SK-N-SH treated with all-trans-retinoic acid at 6 μM for 48 hours (cell line): ENCODE results near the gene HNF4A.

Experiments used
- ATAC-seq: fragments of 200-7000 bp; cut with Tn5 transposase; 3 replicates; pipeline ENCODE4 v1.9.1; 2020; ENCODE audit warnings: mild to moderate bottlenecking, moderate library complexity
- ARNTL ChIP-seq: fragments of 450-650 bp; formaldehyde crosslinking; IDR thresholded peaks from 2 replicates; pipeline ENCODE4 v1.5.0; 2020; ENCODE audit warnings: low read depth, mild to moderate bottlenecking, moderate library complexity, borderline replicate concordance
- BACH2 ChIP-seq: fragments of 250-450 bp; sonication (Bioruptor Pico); IDR thresholded peaks from 2 replicates; pipeline ENCODE4 v1.9.0; 2021; ENCODE audit warnings: mild to moderate bottlenecking, borderline replicate concordance
- CSDC2 ChIP-seq: fragments of 250-450 bp; sonication (Bioruptor Pico); IDR thresholded peaks from 2 replicates; pipeline ENCODE4 v1.5.0; 2020; ENCODE audit warnings: mild to moderate bottlenecking, moderate library complexity
- ESRRG ChIP-seq: fragments of 250-450 bp; sonication (Bioruptor Pico); IDR thresholded peaks from 2 replicates; pipeline ENCODE4 v1.6.1; 2021; ENCODE audit warnings: mild to moderate bottlenecking
- GLIS3 ChIP-seq: fragments of 250-450 bp; sonication (Bioruptor Pico); IDR thresholded peaks from 2 replicates; pipeline ENCODE4 v1.5.0; 2020; ENCODE audit warnings: mild to moderate bottlenecking, moderate library complexity
- ISL1 ChIP-seq: fragments of 250-450 bp; sonication (Bioruptor Pico); IDR thresholded peaks from 2 replicates; pipeline ENCODE4 v2.1.2; 2022; ENCODE audit warnings: mild to moderate bottlenecking, moderate library complexity
- OSR1 ChIP-seq: fragments of 250-450 bp; sonication (Bioruptor Pico); IDR thresholded peaks from 2 replicates; pipeline ENCODE4 v1.8.0; 2022; ENCODE audit warnings: moderate library complexity, mild to moderate bottlenecking, inconsistent platforms
- PPARA ChIP-seq: fragments of 250-450 bp; sonication (Bioruptor Pico); IDR thresholded peaks from 2 replicates; pipeline ENCODE4 v1.5.0; 2020; ENCODE audit warnings: mild to moderate bottlenecking, borderline replicate concordance
- RARB ChIP-seq: fragments of 250-450 bp; sonication (Bioruptor Pico); IDR thresholded peaks from 2 replicates; pipeline ENCODE4 v1.8.0; 2021; ENCODE audit warnings: mild to moderate bottlenecking, moderate library complexity
- TCF4 ChIP-seq: fragments of 250-450 bp; sonication (Bioruptor Pico); IDR thresholded peaks from 2 replicates; pipeline ENCODE4 v1.8.0; 2021; ENCODE audit warnings: mild to moderate bottlenecking, moderate library complexity, borderline replicate concordance
- TOX ChIP-seq: fragments of 250-450 bp; sonication (Bioruptor Pico); IDR thresholded peaks from 2 replicates; pipeline ENCODE4 v1.8.0; 2021; ENCODE audit warnings: mild to moderate bottlenecking, moderate library complexity, borderline replicate concordance
- ZC3H10 ChIP-seq: fragments of 250-450 bp; sonication (Bioruptor Pico); IDR thresholded peaks from 2 replicates; pipeline ENCODE4 v1.5.1; 2021; ENCODE audit warnings: mild to moderate bottlenecking, moderate library complexity
- ZFP30 ChIP-seq: fragments of 450-650 bp; formaldehyde crosslinking; IDR thresholded peaks from 2 replicates; pipeline ENCODE4 v1.5.0; 2022; ENCODE audit warnings: mild to moderate bottlenecking, moderate library complexity
- ZNF565 ChIP-seq: fragments of 450-650 bp; formaldehyde crosslinking; conservative IDR thresholded peaks from 2 replicates; pipeline ENCODE4 v1.5.0; 2020; ENCODE audit warnings: low read depth, mild to moderate bottlenecking, moderate library complexity
- ZNF8 ChIP-seq: fragments of 450-650 bp; formaldehyde crosslinking; IDR thresholded peaks from 2 replicates; pipeline ENCODE4 v1.5.0; 2020; ENCODE audit warnings: mild to moderate bottlenecking, moderate library complexity
- TF ChIP-seq, protein P1 (sequence below): fragments of 250-450 bp; sonication (Bioruptor Pico); IDR thresholded peaks from 2 replicates; pipeline ENCODE4 v1.5.1; 2021; ENCODE audit warnings: mild to moderate bottlenecking, moderate library complexity
- TF ChIP-seq, protein P2 (sequence below): fragments of 250-450 bp; sonication (Bioruptor Pico); IDR thresholded peaks from 2 replicates; pipeline ENCODE4 v1.5.1; 2020; ENCODE audit warnings: low read depth, mild to moderate bottlenecking, moderate library complexity
- TF ChIP-seq, protein P3 (sequence below): fragments of 250-450 bp; sonication (Bioruptor Pico); IDR thresholded peaks from 2 replicates; pipeline ENCODE4 v1.8.0; 2020; ENCODE audit warnings: mild to moderate bottlenecking, moderate library complexity, borderline replicate concordance
- TF ChIP-seq, protein P4 (sequence below): fragments of 250-450 bp; sonication (Bioruptor Pico); IDR thresholded peaks from 2 replicates; pipeline ENCODE4 v1.5.0; 2020; ENCODE audit warnings: mild to moderate bottlenecking, moderate library complexity
- TF ChIP-seq, protein P5 (sequence below): fragments of 250-450 bp; sonication (Bioruptor Pico); IDR thresholded peaks from 2 replicates; pipeline ENCODE4 v1.8.0; 2021; ENCODE audit warnings: low read depth, mild to moderate bottlenecking, moderate library complexity, borderline replicate concordance

The HNF4A gene

DNA sequence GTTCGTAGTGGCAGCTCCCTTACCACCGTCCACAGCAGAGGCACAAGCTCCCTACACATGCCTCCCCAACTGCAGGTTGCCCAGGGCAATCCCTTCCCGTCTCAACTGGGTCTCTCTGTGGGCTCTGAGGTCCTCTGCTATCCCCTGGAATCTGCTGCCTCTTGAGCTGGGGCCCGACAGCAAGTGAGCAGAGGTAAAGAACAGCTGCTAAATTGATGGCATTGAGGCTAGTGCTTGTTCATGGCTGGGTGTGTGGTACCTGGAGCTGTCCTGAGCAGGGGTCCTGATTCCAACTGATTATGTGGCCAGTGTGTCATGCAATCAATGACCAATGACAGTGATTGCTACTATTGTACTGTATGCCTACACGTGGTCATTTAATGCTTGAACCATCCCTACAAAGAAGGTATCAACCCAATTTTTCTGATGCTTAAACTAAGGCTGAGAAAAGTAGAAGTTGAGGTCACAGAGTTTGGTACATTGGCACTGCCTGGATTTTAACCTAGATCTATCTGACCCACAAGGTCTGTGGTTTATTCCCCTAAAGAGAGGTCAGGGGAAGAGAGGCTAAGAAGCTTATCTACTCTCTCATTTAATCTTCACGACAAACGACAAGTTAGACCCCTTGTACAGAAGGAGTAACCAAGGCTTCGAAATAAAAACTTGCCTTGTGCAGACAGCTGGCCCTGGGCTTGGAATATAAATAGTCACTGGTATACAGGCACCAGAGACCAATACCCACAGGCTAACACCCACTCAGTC, 41.1 kb downstream of the HNF4A start:
- ATAC-seq: no peak

DNA sequence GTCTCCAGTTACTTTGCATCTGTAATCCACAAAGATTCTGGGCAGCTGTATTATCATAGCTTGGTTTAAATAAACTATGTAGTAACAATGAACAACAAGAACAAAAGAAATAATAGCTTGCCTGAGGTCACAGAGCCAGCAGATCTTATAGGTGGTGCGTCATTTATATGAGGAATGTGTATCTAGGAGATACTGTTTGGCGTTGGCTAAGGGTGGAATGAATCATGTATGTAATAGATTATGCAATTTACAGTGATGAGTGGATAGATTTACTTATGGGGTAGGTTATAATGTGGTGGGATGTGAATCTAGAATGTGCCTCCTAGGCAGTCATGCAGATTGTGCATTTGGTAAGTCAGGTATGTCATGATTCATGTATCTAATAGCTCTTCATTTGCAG, 42.8 kb downstream of the HNF4A start:
- TF ChIP-seq ZFP30 (CRISPR knock-in tag) (no peak), RARB (CRISPR knock-in tag) (no peak), TCF4 (CRISPR knock-in tag) (no peak)
- TF ChIP-seq, protein P1, sequence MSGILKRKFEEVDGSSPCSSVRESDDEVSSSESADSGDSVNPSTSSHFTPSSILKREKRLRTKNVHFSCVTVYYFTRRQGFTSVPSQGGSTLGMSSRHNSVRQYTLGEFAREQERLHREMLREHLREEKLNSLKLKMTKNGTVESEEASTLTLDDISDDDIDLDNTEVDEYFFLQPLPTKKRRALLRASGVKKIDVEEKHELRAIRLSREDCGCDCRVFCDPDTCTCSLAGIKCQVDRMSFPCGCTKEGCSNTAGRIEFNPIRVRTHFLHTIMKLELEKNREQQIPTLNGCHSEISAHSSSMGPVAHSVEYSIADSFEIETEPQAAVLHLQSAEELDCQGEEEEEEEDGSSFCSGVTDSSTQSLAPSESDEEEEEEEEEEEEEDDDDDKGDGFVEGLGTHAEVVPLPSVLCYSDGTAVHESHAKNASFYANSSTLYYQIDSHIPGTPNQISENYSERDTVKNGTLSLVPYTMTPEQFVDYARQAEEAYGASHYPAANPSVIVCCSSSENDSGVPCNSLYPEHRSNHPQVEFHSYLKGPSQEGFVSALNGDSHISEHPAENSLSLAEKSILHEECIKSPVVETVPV (CRISPR knock-in tag): no peak
- TF ChIP-seq, all 23 proteins: peak for 0

More for the DNA sequence above, 41.1 kb downstream of the HNF4A start:
- no peak for TF ChIP-seq ESRRG (CRISPR knock-in tag)
- TF ChIP-seq ZFP30 (CRISPR knock-in tag): no peak
- TF ChIP-seq, protein P1 (CRISPR knock-in tag): no peak
- no peak for TF ChIP-seq TOX (CRISPR knock-in tag)
- no peak for TF ChIP-seq ZC3H10 (CRISPR knock-in tag)
- no peak for TF ChIP-seq RARB (CRISPR knock-in tag)
- TF ChIP-seq OSR1 (CRISPR knock-in tag): no peak
- TF ChIP-seq, protein P2, sequence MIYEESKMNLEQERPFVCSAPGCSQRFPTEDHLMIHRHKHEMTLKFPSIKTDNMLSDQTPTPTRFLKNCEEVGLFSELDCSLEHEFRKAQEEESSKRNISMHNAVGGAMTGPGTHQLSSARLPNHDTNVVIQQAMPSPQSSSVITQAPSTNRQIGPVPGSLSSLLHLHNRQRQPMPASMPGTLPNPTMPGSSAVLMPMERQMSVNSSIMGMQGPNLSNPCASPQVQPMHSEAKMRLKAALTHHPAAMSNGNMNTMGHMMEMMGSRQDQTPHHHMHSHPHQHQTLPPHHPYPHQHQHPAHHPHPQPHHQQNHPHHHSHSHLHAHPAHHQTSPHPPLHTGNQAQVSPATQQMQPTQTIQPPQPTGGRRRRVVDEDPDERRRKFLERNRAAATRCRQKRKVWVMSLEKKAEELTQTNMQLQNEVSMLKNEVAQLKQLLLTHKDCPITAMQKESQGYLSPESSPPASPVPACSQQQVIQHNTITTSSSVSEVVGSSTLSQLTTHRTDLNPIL (CRISPR knock-in tag): no peak
- TF ChIP-seq, protein P3, sequence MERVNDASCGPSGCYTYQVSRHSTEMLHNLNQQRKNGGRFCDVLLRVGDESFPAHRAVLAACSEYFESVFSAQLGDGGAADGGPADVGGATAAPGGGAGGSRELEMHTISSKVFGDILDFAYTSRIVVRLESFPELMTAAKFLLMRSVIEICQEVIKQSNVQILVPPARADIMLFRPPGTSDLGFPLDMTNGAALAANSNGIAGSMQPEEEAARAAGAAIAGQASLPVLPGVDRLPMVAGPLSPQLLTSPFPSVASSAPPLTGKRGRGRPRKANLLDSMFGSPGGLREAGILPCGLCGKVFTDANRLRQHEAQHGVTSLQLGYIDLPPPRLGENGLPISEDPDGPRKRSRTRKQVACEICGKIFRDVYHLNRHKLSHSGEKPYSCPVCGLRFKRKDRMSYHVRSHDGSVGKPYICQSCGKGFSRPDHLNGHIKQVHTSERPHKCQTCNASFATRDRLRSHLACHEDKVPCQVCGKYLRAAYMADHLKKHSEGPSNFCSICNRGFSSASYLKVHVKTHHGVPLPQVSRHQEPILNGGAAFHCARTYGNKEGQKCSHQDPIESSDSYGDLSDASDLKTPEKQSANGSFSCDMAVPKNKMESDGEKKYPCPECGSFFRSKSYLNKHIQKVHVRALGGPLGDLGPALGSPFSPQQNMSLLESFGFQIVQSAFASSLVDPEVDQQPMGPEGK: no peak
- no peak for TF ChIP-seq TCF4 (CRISPR knock-in tag)

DNA sequence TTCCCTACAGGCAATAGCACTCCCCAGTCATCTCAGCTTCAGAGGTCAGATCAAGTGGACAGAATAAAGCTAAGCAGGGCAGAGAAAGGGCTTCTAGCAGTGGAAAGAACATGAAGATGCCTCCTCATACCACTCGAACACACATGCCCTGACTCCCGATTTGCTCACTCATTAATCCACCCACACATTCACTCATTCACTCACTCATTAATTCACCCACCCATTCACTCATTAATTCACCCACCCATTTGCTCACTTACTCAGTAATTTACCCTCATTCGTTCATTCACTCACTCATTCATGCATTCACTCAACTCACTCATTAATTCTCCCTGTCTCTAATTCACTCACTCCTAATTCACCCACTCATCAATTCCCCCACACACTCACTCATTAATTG, 43.9 kb downstream of the HNF4A start:
- no peak for ATAC-seq
- no peak for TF ChIP-seq ESRRG (CRISPR knock-in tag)

More for the DNA sequence above, 42.8 kb downstream of the HNF4A start:
- no peak for ATAC-seq

DNA sequence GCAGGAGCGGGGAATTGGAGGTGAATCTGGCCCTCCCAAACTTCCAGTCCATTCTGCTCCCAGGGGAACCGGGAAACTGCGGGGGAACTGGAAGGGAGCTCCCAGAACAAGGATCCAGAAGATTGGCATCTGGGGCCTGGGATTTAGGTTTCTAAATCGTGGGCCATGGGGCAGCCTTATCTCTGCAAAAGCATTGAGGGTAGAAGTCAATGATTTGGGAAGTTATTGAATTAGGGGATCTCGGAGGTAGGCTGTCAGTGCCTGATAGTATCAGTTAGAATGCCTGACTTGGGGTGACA, 45.1 kb downstream of the HNF4A start:
- TF ChIP-seq BACH2 (CRISPR knock-in tag) (no peak), RARB (CRISPR knock-in tag) (no peak), ARNTL (no peak), CSDC2 (no peak), ZNF565 (CRISPR knock-in tag) (no peak), ISL1 (CRISPR knock-in tag) (no peak), ZNF8 (CRISPR knock-in tag) (no peak), GLIS3 (no peak), OSR1 (CRISPR knock-in tag) (no peak), ZFP30 (CRISPR knock-in tag) (no peak), PPARA (no peak)
- TF ChIP-seq, protein P4, sequence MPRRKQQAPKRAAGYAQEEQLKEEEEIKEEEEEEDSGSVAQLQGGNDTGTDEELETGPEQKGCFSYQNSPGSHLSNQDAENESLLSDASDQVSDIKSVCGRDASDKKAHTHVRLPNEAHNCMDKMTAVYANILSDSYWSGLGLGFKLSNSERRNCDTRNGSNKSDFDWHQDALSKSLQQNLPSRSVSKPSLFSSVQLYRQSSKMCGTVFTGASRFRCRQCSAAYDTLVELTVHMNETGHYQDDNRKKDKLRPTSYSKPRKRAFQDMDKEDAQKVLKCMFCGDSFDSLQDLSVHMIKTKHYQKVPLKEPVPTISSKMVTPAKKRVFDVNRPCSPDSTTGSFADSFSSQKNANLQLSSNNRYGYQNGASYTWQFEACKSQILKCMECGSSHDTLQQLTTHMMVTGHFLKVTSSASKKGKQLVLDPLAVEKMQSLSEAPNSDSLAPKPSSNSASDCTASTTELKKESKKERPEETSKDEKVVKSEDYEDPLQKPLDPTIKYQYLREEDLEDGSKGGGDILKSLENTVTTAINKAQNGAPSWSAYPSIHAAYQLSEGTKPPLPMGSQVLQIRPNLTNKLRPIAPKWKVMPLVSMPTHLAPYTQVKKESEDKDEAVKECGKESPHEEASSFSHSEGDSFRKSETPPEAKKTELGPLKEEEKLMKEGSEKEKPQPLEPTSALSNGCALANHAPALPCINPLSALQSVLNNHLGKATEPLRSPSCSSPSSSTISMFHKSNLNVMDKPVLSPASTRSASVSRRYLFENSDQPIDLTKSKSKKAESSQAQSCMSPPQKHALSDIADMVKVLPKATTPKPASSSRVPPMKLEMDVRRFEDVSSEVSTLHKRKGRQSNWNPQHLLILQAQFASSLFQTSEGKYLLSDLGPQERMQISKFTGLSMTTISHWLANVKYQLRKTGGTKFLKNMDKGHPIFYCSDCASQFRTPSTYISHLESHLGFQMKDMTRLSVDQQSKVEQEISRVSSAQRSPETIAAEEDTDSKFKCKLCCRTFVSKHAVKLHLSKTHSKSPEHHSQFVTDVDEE (CRISPR knock-in tag): no peak
- TF ChIP-seq, protein P5, sequence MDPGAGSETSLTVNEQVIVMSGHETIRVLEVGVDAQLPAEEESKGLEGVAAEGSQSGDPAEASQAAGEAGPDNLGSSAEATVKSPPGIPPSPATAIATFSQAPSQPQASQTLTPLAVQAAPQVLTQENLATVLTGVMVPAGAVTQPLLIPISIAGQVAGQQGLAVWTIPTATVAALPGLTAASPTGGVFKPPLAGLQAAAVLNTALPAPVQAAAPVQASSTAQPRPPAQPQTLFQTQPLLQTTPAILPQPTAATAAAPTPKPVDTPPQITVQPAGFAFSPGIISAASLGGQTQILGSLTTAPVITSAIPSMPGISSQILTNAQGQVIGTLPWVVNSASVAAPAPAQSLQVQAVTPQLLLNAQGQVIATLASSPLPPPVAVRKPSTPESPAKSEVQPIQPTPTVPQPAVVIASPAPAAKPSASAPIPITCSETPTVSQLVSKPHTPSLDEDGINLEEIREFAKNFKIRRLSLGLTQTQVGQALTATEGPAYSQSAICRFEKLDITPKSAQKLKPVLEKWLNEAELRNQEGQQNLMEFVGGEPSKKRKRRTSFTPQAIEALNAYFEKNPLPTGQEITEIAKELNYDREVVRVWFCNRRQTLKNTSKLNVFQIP (CRISPR knock-in tag): no peak
- TF ChIP-seq, protein P2 (CRISPR knock-in tag): no peak
- ATAC-seq: no peak
